H1 (cell line): ENCODE data around the gene OR2B3. TPM values are rescaled to one million over a fixed set of nuclear protein-coding genes. Genes with fewer than 3 reads are reported as not detected.

Source experiments
- CTCF ChIA-PET: fragments of 300-600 bp; sonication (Branson Sonifier 250); formaldehyde crosslinking; loops from one replicate; lab custom pipeline; 2021; ENCODE audit not compliant: partially characterized antibody; lab: Charles Lee
- POLR2A ChIA-PET: fragments of 300-600 bp; sonication (Branson Sonifier 250); formaldehyde crosslinking; loops from one replicate; lab custom pipeline; 2021; ENCODE audit warnings: inconsistent platforms; ENCODE audit not compliant: partially characterized antibody; lab: Charles Lee
- DNase-seq, 2 experiments: peaks; one replicate each; pipeline versions ENCODE4 v3.0.0 to v3.0.0-alpha.2; 2010 to 2022; ENCODE audit warnings: low spot score in 2 of 2, low read depth in 1 of 2, mixed read lengths in 1 of 2
- FAIRE-seq: peaks from 2 replicates; lab custom pipeline; 2011; peaks lifted over from hg19 to GRCh38; lab: Jason Lieb, UNC
- H2AFZ ChIP-seq: 2 replicates; pipeline ENCODE4 v1.8.1; 2012; ENCODE audit warnings: low read length, inconsistent platforms
- H2AK5ac ChIP-seq: 2 replicates; pipeline ENCODE4 v1.6.1; 2013; ENCODE audit warnings: low read depth, low read length
- H2BK120ac ChIP-seq: replicated peaks from 2 replicates; pipeline ENCODE3; 2013; ENCODE audit warnings: low read depth, low read length, inconsistent platforms
- H2BK12ac ChIP-seq: 2 replicates; pipeline ENCODE4 v1.6.1; 2013; ENCODE audit warnings: low read depth, low read length
- H2BK15ac ChIP-seq: 2 replicates; pipeline ENCODE4 v1.6.1; 2013; ENCODE audit warnings: low read length
- H2BK20ac ChIP-seq: 2 replicates; pipeline ENCODE4 v1.6.1; 2013; ENCODE audit warnings: low read length
- H2BK5ac ChIP-seq: 2 replicates; pipeline ENCODE4 v1.6.1; 2013; ENCODE audit warnings: low read depth, low read length
- H3K14ac ChIP-seq: 2 replicates; pipeline ENCODE4 v1.6.1; 2013; ENCODE audit warnings: inconsistent platforms; ENCODE audit not compliant: insufficient read length
- H3K18ac ChIP-seq: 2 replicates; pipeline ENCODE4 v1.6.1; 2013; ENCODE audit warnings: low read length; ENCODE audit errors: extremely low read depth
- H3K23ac ChIP-seq: 2 replicates; pipeline ENCODE4 v1.6.1; 2013; ENCODE audit warnings: inconsistent platforms; ENCODE audit not compliant: insufficient read length
- H3K23me2 ChIP-seq: 2 replicates; pipeline ENCODE4 v1.6.1; 2013; ENCODE audit warnings: low read depth, low read length
- H3K27ac ChIP-seq: 2 replicates; pipeline ENCODE4 v1.6.1; 2011; ENCODE audit warnings: low read depth, low read length, inconsistent platforms
- H3K27me3 ChIP-seq, 4 experiments: replicated peaks in 1 of 4; 1 replicate in 1 of 4; 2 replicates in 3 of 4; pipeline versions ENCODE4 v1.6.1 to v1.8.1; 2011 to 2013; ENCODE audit warnings: low read length in 3 of 4, mild to moderate bottlenecking in 3 of 4, inconsistent platforms in 2 of 4, mixed read lengths in 2 of 4, moderate library complexity in 1 of 4; ENCODE audit not compliant: control insufficient read depth in 3 of 4, insufficient read depth in 3 of 4; ENCODE audit errors: extremely low read depth in 1 of 4
- H3K36me3 ChIP-seq, 4 experiments: 2 replicates each; pipeline versions ENCODE4 v1.6.1 to v1.8.1; 2011 to 2013; ENCODE audit warnings: mild to moderate bottlenecking in 4 of 4, low read length in 3 of 4, moderate library complexity in 2 of 4, control low read depth in 1 of 4, inconsistent platforms in 1 of 4; ENCODE audit not compliant: insufficient read depth in 4 of 4, control insufficient read depth in 2 of 4
- H3K4ac ChIP-seq: replicated peaks from 2 replicates; pipeline ENCODE3; 2013; ENCODE audit warnings: low read length, low read depth, mixed read lengths, inconsistent platforms; ENCODE audit not compliant: insufficient read length
- H3K4me1 ChIP-seq, 4 experiments: replicated peaks in 1 of 4; 1 replicate in 1 of 4; 2 replicates in 3 of 4; pipeline versions ENCODE4 v1.6.1 to v1.8.1; 2011 to 2013; ENCODE audit warnings: low read length in 3 of 4, inconsistent platforms in 2 of 4, mixed read lengths in 1 of 4; ENCODE audit not compliant: insufficient read depth in 4 of 4, control insufficient read depth in 3 of 4
- H3K4me2 ChIP-seq, 2 experiments: 2 replicates each; pipeline versions ENCODE4 v1.6.1 to v1.8.1; 2011 to 2013; ENCODE audit warnings: low read depth in 2 of 2, low read length in 2 of 2, control low read depth in 1 of 2, inconsistent platforms in 1 of 2, mild to moderate bottlenecking in 1 of 2; ENCODE audit not compliant: insufficient read depth in 1 of 2
- H3K4me3 ChIP-seq, 4 experiments: fragments of 200-600, 300-600 bp in 1 of 4; sonication (generic), shearing (Covaris generic), sonication (Bioruptor Twin) in 1 of 4; 2 replicates each; pipeline versions ENCODE4 v1.5.1 to v1.8.1; 2011 to 2016; ENCODE audit warnings: low read length in 4 of 4, low read depth in 3 of 4, control low read depth in 2 of 4, inconsistent platforms in 2 of 4, mild to moderate bottlenecking in 2 of 4, mixed read lengths in 1 of 4, moderate library complexity in 1 of 4; ENCODE audit not compliant: insufficient read depth in 2 of 4; ENCODE audit errors: extremely low read depth in 1 of 4
- H3K56ac ChIP-seq: replicated peaks from 2 replicates; pipeline ENCODE3; 2013; ENCODE audit warnings: low read depth, mild to moderate bottlenecking, mixed read lengths, low read length, inconsistent platforms; ENCODE audit not compliant: insufficient read length
- H3K79me1 ChIP-seq: 2 replicates; pipeline ENCODE4 v1.6.1; 2013; ENCODE audit warnings: low read depth, low read length, control low read depth
- H3K79me2 ChIP-seq, 2 experiments: 2 replicates each; pipeline versions ENCODE4 v1.6.1 to v1.8.1; 2012 to 2013; ENCODE audit warnings: low read length in 2 of 2, mild to moderate bottlenecking in 2 of 2, inconsistent platforms in 1 of 2; ENCODE audit not compliant: insufficient read depth in 2 of 2, control insufficient read depth in 1 of 2
- H3K9ac ChIP-seq, 4 experiments: replicated peaks in 1 of 4; 1 replicate in 1 of 4; 2 replicates in 3 of 4; pipeline versions ENCODE4 v1.6.1 to v1.8.1; 2011 to 2013; ENCODE audit warnings: low read depth in 3 of 4, low read length in 3 of 4, control low read depth in 2 of 4, mild to moderate bottlenecking in 2 of 4, moderate library complexity in 2 of 4, inconsistent platforms in 1 of 4; ENCODE audit errors: extremely low read depth in 1 of 4
- H3K9me3 ChIP-seq, 2 experiments: 2 replicates each; pipeline versions ENCODE4 v1.6.1 to v1.8.1; 2012 to 2013; ENCODE audit warnings: mild to moderate bottlenecking in 2 of 2, moderate library complexity in 2 of 2, control low read depth in 1 of 2, inconsistent platforms in 1 of 2, low read depth in 1 of 2, low read length in 1 of 2, mixed read lengths in 1 of 2; ENCODE audit not compliant: insufficient read depth in 2 of 2
- H4K20me1 ChIP-seq, 2 experiments: replicated peaks in 1 of 2; 2 replicates each; pipeline versions ENCODE3 to v1.8.1; 2011 to 2013; ENCODE audit warnings: inconsistent platforms in 2 of 2, low read length in 2 of 2, mild to moderate bottlenecking in 1 of 2; ENCODE audit not compliant: insufficient read depth in 2 of 2, control insufficient read depth in 1 of 2
- H4K5ac ChIP-seq: 2 replicates; pipeline ENCODE4 v1.6.1; 2013; ENCODE audit warnings: low read length, low read depth, mixed read lengths, inconsistent platforms; ENCODE audit not compliant: insufficient read length
- H4K8ac ChIP-seq: 2 replicates; pipeline ENCODE4 v1.8.0; 2013; ENCODE audit warnings: mild to moderate bottlenecking, moderate library complexity, low read length, inconsistent platforms; ENCODE audit not compliant: insufficient read depth; ENCODE audit errors: extremely low read depth
- H4K91ac ChIP-seq: replicated peaks from 2 replicates; pipeline ENCODE3; 2013; ENCODE audit warnings: low read length, mixed read lengths, inconsistent platforms; ENCODE audit not compliant: insufficient read length
- GABPA ChIP-seq: IDR thresholded peaks from 2 replicates; pipeline ENCODE4 v1.6.1; 2011; ENCODE audit warnings: mild to moderate bottlenecking, low read length, moderate library complexity, borderline replicate concordance; ENCODE audit not compliant: insufficient read depth
- KDM4A ChIP-seq: IDR thresholded peaks from one replicate; pipeline ENCODE4 v1.7.1; 2012; ENCODE audit warnings: low read depth, mild to moderate bottlenecking, moderate library complexity, low read length, inconsistent platforms; ENCODE audit not compliant: severe bottlenecking
- POU5F1 ChIP-seq: IDR thresholded peaks from 2 replicates; pipeline ENCODE4 v1.6.1; 2011; ENCODE audit warnings: low read depth, mild to moderate bottlenecking, low read length, moderate library complexity
- RBBP5 ChIP-seq: IDR thresholded peaks from 2 replicates; pipeline ENCODE4 v1.7.1; 2012; ENCODE audit warnings: low read depth, mild to moderate bottlenecking, inconsistent platforms, low read length, moderate library complexity, borderline replicate concordance
- RFX5 ChIP-seq: IDR thresholded peaks from 2 replicates; pipeline ENCODE4 v1.6.1; 2011; ENCODE audit warnings: low read depth, low read length, improper control_type of control experiment, borderline replicate concordance
- SP1 ChIP-seq: IDR thresholded peaks from 2 replicates; pipeline ENCODE4 v1.6.1; 2011; ENCODE audit warnings: low read depth, low read length
- SP2 ChIP-seq: IDR thresholded peaks from 2 replicates; pipeline ENCODE4 v1.6.1; 2012; ENCODE audit warnings: mild to moderate bottlenecking, low read length, inconsistent platforms
- TBP ChIP-seq: IDR thresholded peaks from 2 replicates; pipeline ENCODE4 v1.6.1; 2011; ENCODE audit warnings: low read depth, low read length, improper control_type of control experiment
- TCF12 ChIP-seq: IDR thresholded peaks from 2 replicates; pipeline ENCODE4 v1.6.1; 2011; ENCODE audit warnings: low read depth, mild to moderate bottlenecking, low read length
- TEAD4 ChIP-seq: IDR thresholded peaks from 2 replicates; pipeline ENCODE4 v1.6.1; 2012; ENCODE audit warnings: low read depth, low read length, inconsistent platforms, mixed read lengths
- WGBS, 2 experiments: shearing (Covaris generic) in 1 of 2; methylation state at CpG; one replicate each; pipeline versions ENCODE4 v1.1.6 to v1.1.7; 2013 to 2015; ENCODE audit warnings: low lambda C conversion rate in 2 of 2, mixed read lengths in 2 of 2, inconsistent platforms in 1 of 2, low coverage in 1 of 2, missing lambda C conversion rate in 1 of 2; ENCODE audit not compliant: insufficient replicate concordance in 2 of 2, insufficient coverage in 1 of 2, insufficient read length in 1 of 2; ENCODE audit errors: extremely low coverage in 1 of 2, missing lambda C conversion rate in 1 of 2; 5-methylcytosine and 5-hydroxymethylcytosine counted together
- polyA plus RNA-seq, 7 experiments: library from polyadenylated mRNA; depleted of rRNA in 3 of 7; stranded (reverse) in 5 of 7; unstranded in 2 of 7; fragments of >200 nt in 5 of 7; fragments of 200-250 nt in 2 of 7; gene quantifications; 1 replicate in 5 of 7; 2 replicates in 1 of 7; 4 replicates in 1 of 7; pipeline versions ENCODE4 v1.2.1 to v1.2.3, GENCODE V29; 2011 to 2013; ENCODE audit warnings: missing spikeins in 2 of 7, mixed read lengths in 2 of 7
- total RNA-seq: library from RNA; stranded (reverse); fragmentation: NEBNext Ultra II Directional; extraction: Animal tissue kit (Norgen Biotek cat#: 25700); gene quantifications from 2 replicates; pipeline ENCODE4 v1.2.1, GENCODE V29; 2021

Gene OR2B3
- total and polyA plus RNA-seq, 2 of the 8 experiments (the other 6 are each of a cell fraction or from before 2014, with no cell fraction given), result not detected

DNA sequence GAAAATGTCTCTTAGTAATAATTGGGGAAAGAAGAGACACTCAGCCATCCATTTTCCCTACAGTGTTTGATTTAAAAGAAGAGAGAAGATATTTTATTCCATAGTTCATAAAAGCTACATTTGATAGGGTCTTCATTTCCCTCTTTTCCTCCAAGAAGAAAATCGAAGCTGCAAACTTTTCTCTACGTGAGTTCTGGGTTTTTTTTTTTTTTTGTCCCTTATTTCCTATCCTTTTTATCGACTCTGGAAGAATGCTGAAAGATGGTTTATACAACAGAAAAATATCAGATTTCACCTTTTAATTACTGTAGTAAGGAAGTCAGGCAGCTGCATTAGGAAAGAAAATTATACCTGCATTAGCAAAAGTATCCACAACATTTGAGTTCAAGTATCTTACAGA is 12.1 kb upstream of the OR2B3 start, which contains the start of gene OR2J1:
Gene OR2J1 (plus strand): TSS at position 301 of the 400 bp plus-strand sequence. CDS start 1,453 bp downstream, outside the sequence.
- H3K27ac ChIP-seq, result no peak within 1 kb of the TSS
- no peak within 1 kb of the TSS for H4K8ac ChIP-seq
- H4K20me1 ChIP-seq, result no peaks in the 10 kb centered on the region
- no peak within 1 kb of the TSS for H2BK20ac ChIP-seq
- 90% methylated on average over 3 of the region's 3 CpGs; no CpG with 5 or more reads in 1 of the 2 experiments for WGBS, 2 experiments
- H3K79me1 ChIP-seq, result no peaks in the 10 kb centered on the region
- no peaks in the 10 kb centered on the region for H3K36me3 ChIP-seq
- H2AFZ ChIP-seq, result no peak within 1 kb of the TSS
- H3K23me2 ChIP-seq, result no peaks in the 10 kb centered on the region; the same call in 1 of the 2 replicates
- no peak within 1 kb of the TSS for H2BK15ac ChIP-seq
- no peak within 1 kb of the TSS for H3K4me2 ChIP-seq
- FAIRE-seq, result no peak
- no peak within 1 kb of the TSS for H3K56ac ChIP-seq
- H3K4me3 ChIP-seq, result no peak within 1 kb of the TSS
- H4K5ac ChIP-seq, result no peak within 1 kb of the TSS
- H3K23ac ChIP-seq, result no peak within 1 kb of the TSS
- H4K91ac ChIP-seq, result no peak within 1 kb of the TSS
- H2AK5ac ChIP-seq, result no peak within 1 kb of the TSS
- no peaks in the 10 kb centered on the region for H3K27me3 ChIP-seq
- no peak for DNase-seq
- H2BK120ac ChIP-seq, result no peak within 1 kb of the TSS
- H3K18ac ChIP-seq, result no peak within 1 kb of the TSS
- no peaks in the 10 kb centered on the region for H3K4me1 ChIP-seq
- no peaks in the 10 kb centered on the region for H3K9me3 ChIP-seq
- no peak within 1 kb of the TSS for H2BK12ac ChIP-seq
- ChIA-PET POLR2A (no interaction called here), CTCF (no interaction called here)
- TF ChIP-seq TBP (no peak), SP2 (no peak), RFX5 (no peak), TEAD4 (no peak), POU5F1 (no peak), GABPA (no peak), KDM4A (no peak), SP1 (no peak), RBBP5 (no peak), TCF12 (no peak)
- no peak within 1 kb of the TSS for H3K4ac ChIP-seq
- no peak within 1 kb of the TSS for H3K14ac ChIP-seq
- H3K79me2 ChIP-seq, result no peaks in the 10 kb centered on the region
- H3K9ac ChIP-seq, result no peak within 1 kb of the TSS
- H2BK5ac ChIP-seq, result no peak within 1 kb of the TSS
